Uterus (tissue), 2 donors: Measurements from ENCODE around the gene RABGGTA.

ENCODE experiments used
- POLR2A ChIP-seq, 2 donors: fragments of 450-650 bp; IDR thresholded peaks; one replicate each; pipeline ENCODE4 v1.6.1; 2016; ENCODE audit warnings: antibody characterized with exemption in 2 of 2, mild to moderate bottlenecking in 1 of 2, moderate library complexity in 1 of 2
- TF ChIP-seq, protein P1 (sequence below), 4 experiments: fragments of 200-600 bp in 2 of 4; fragments of 450-650 bp in 2 of 4; sonication (generic) in 2 of 4; IDR thresholded peaks; one replicate each; pipeline ENCODE4 v1.5.1; 2016 to 2019; ENCODE audit warnings: antibody characterized with exemption in 4 of 4, mild to moderate bottlenecking in 2 of 4, moderate library complexity in 1 of 4

DNA sequence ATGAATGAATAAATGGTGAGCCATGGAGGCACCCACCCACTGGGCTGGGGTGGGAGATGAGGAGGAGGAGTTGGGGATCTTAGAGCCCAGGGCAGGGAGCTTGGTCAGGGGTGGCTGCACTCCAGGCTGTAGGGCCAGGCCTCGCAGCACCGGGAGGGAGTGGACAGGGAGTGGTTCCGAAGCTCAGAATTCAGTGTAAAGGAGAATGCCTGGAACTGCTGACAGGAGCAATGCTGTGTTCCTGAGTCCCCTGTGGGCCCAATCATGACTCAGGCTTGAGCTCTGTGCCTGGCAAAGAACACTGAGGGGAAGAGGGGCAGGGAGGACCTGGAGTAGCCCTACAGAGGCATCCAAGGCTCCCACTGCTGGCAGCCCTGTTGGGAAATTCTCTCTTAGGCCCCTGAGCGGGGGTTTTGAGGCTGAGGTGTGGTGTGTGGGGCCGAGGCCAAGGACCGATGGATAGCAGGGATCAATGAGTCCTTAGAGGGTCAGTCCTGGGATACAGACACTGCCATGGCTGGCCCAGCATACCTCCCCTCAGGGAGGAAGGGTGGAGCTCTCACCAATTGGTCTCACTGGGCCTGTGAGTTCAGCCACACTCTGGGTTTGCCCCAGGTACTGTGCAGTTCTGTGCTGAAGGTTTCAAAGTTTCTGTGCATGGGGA is 9.5 kb upstream of the RABGGTA start:
- TF ChIP-seq, protein P1, sequence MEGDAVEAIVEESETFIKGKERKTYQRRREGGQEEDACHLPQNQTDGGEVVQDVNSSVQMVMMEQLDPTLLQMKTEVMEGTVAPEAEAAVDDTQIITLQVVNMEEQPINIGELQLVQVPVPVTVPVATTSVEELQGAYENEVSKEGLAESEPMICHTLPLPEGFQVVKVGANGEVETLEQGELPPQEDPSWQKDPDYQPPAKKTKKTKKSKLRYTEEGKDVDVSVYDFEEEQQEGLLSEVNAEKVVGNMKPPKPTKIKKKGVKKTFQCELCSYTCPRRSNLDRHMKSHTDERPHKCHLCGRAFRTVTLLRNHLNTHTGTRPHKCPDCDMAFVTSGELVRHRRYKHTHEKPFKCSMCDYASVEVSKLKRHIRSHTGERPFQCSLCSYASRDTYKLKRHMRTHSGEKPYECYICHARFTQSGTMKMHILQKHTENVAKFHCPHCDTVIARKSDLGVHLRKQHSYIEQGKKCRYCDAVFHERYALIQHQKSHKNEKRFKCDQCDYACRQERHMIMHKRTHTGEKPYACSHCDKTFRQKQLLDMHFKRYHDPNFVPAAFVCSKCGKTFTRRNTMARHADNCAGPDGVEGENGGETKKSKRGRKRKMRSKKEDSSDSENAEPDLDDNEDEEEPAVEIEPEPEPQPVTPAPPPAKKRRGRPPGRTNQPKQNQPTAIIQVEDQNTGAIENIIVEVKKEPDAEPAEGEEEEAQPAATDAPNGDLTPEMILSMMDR (IDR thresholded peaks at IDR 0.05), result no peak
- no peak for TF ChIP-seq POLR2A (IDR thresholded peaks at IDR 0.05)
